Ishikawa (cell line): ENCODE data around the gene APOA4.

ENCODE experiments used
- CREB1 ChIP-seq: IDR thresholded peaks from 2 replicates; pipeline ENCODE4 v1.6.1; 2012; ENCODE audit warnings: low read depth
- EP300 ChIP-seq: IDR thresholded peaks from 2 replicates; pipeline ENCODE4 v1.6.1; 2012; ENCODE audit warnings: borderline replicate concordance
- ZBTB7A ChIP-seq: IDR thresholded peaks from 2 replicates; pipeline ENCODE4 v1.6.1; 2012; ENCODE audit warnings: low read depth
- TF ChIP-seq, protein P1 (sequence below): IDR thresholded peaks from 2 replicates; pipeline ENCODE4 v1.6.1; 2012
- TF ChIP-seq, protein P2 (sequence below): IDR thresholded peaks from 2 replicates; pipeline ENCODE4 v1.6.1; 2012; ENCODE audit warnings: low read depth, mild to moderate bottlenecking

DNA sequence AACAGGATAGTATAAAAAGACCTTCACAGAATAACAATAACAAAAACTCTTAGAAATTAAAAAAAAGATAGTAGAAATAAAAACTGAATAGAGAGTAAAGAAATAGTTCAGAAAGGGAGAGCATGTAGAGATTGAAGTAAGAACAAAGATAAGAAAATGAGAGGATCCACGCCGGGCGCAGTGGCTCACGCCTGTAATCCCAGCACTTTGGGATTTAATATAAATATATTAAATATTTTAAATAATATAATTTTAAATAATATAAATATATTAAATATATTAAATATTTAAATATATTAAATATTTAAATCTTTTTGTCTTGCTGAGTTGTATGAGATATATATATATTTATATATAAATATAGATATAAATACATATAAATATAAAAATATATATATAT is 11.0 kb downstream of the APOA4 start:
- TF ChIP-seq, protein P1, sequence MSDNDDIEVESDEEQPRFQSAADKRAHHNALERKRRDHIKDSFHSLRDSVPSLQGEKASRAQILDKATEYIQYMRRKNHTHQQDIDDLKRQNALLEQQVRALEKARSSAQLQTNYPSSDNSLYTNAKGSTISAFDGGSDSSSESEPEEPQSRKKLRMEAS, result no peak
- TF ChIP-seq EP300 (no peak), ZBTB7A (no peak), CREB1 (no peak)
- TF ChIP-seq, protein P2, sequence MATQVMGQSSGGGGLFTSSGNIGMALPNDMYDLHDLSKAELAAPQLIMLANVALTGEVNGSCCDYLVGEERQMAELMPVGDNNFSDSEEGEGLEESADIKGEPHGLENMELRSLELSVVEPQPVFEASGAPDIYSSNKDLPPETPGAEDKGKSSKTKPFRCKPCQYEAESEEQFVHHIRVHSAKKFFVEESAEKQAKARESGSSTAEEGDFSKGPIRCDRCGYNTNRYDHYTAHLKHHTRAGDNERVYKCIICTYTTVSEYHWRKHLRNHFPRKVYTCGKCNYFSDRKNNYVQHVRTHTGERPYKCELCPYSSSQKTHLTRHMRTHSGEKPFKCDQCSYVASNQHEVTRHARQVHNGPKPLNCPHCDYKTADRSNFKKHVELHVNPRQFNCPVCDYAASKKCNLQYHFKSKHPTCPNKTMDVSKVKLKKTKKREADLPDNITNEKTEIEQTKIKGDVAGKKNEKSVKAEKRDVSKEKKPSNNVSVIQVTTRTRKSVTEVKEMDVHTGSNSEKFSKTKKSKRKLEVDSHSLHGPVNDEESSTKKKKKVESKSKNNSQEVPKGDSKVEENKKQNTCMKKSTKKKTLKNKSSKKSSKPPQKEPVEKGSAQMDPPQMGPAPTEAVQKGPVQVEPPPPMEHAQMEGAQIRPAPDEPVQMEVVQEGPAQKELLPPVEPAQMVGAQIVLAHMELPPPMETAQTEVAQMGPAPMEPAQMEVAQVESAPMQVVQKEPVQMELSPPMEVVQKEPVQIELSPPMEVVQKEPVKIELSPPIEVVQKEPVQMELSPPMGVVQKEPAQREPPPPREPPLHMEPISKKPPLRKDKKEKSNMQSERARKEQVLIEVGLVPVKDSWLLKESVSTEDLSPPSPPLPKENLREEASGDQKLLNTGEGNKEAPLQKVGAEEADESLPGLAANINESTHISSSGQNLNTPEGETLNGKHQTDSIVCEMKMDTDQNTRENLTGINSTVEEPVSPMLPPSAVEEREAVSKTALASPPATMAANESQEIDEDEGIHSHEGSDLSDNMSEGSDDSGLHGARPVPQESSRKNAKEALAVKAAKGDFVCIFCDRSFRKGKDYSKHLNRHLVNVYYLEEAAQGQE, result no peak
